Left lung (tissue), 10 donors: ENCODE data around the gene PLA2G4C. TPM values are rescaled to one million over a fixed set of nuclear protein-coding genes. Genes with fewer than 3 reads are reported as not detected.
"Not testable (repeated sequence)": the region's sequence is repeated elsewhere in the genome, so short reads cannot be mapped to it uniquely, and the experiment has no call there.

ENCODE experiments used
- ATAC-seq: fragments of 200-7000 bp; cut with Tn5 transposase; one replicate; pipeline ENCODE4 v1.9.1; 2020; ENCODE audit warnings: moderate library complexity
- DNase-seq, 4 donors: peaks; one replicate each; pipeline ENCODE4 v3.0.0-alpha.2; 2013 to 2020
- H3K27ac ChIP-seq, 2 donors: fragments of 200-600 bp; sonication (generic) in 1 of 2; one replicate each; pipeline versions ENCODE4 v1.5.0 to v1.8.0; 2020 to 2021
- H3K27me3 ChIP-seq, 2 donors: fragments of 200-600 bp; sonication (generic) in 1 of 2; one replicate each; pipeline versions ENCODE4 v1.5.0 to v1.8.0; 2020 to 2021
- H3K36me3 ChIP-seq, 2 donors: fragments of 200-600 bp; sonication (generic) in 1 of 2; one replicate each; pipeline versions ENCODE4 v1.5.0 to v1.8.0; 2020 to 2021
- H3K4me1 ChIP-seq, 2 donors: fragments of 200-600 bp; one replicate each; pipeline ENCODE4 v1.8.0; 2021
- H3K4me3 ChIP-seq, 2 donors: fragments of 200-600 bp; sonication (generic) in 1 of 2; one replicate each; pipeline versions ENCODE4 v1.5.0 to v1.8.0; 2020 to 2021; ENCODE audit warnings: mild to moderate bottlenecking in 1 of 2
- H3K9me3 ChIP-seq, 2 donors: fragments of 200-600 bp; sonication (generic) in 1 of 2; one replicate each; pipeline versions ENCODE4 v1.5.0 to v1.8.0; 2020 to 2021
- CTCF ChIP-seq, 2 donors: fragments of 200-600 bp; sonication (generic) in 1 of 2; IDR thresholded peaks; one replicate each; pipeline versions ENCODE4 v1.5.0 to v1.8.0; 2021; ENCODE audit warnings: antibody characterized with exemption in 2 of 2
- intact Hi-C, 2 donors: fragments of 100-400 bp; cut with DNase I; formaldehyde crosslinking; loops; one replicate each; pipeline versions ENCODE4 v1.11.2 to v1.14.2; 2022
- polyA plus RNA-seq, 6 donors: library from polyadenylated mRNA; unstranded; fragments of 120-200 nt; gene quantifications; one replicate each; pipeline ENCODE4 v1.2.1, GENCODE V29; 2013; ENCODE audit not compliant: insufficient read length in 6 of 6
- total RNA-seq, 2 donors: library from RNA; stranded (reverse); fragmentation: NEBNext Ultra II Directional; extraction: Animal tissue kit (Norgen Biotek cat#: 25700); gene quantifications; one replicate each; pipeline ENCODE4 v1.2.1, GENCODE V29; 2021
- donor health status: DM: no; HTN: yes; CAD: no.
- donor health status: DM: no; HTN: no; CAD: no.

Gene PLA2G4C
- total and polyA plus RNA-seq, 8 donors: 6.6 to 17.3 (median 10.7) TPM

GRCh38 chr19:48094129-48094854 lies 16.3 kb downstream of the PLA2G4C start:
- H3K4me1 ChIP-seq: no peaks in the 10 kb centered on the region
- peaks cover 0 to 5% of the 10 kb centered on the region in 2 donors for H3K9me3 ChIP-seq
- no peak for DNase-seq
- no peak for ATAC-seq
- no peak for TF ChIP-seq CTCF (IDR thresholded peaks at IDR 0.05)
- no peaks in the 10 kb centered on the region for H3K27me3 ChIP-seq
- H3K4me3 ChIP-seq: no peak overlapping the region
- H3K36me3 ChIP-seq: peaks cover 0 to 18% of the 10 kb centered on the region in 2 donors
- intact Hi-C loops: no loop called here
- H3K27ac ChIP-seq: no peak overlapping the region

- intact Hi-C loops, H3K4me3 ChIP-seq, H3K9me3 ChIP-seq, H3K4me1 ChIP-seq, DNase-seq, ATAC-seq, H3K27ac ChIP-seq, H3K27me3 ChIP-seq: not testable (repeated sequence)
- H3K36me3 ChIP-seq: peaks cover 0 to 18% of the 10 kb centered on the region in 2 donors
Measured at GRCh38 chr19:48091111-48091718, 19.4 kb downstream of the PLA2G4C start.

GRCh38 chr19:48090281-48090802 lies 20.3 kb downstream of the PLA2G4C start:
- peaks cover 0 to 17% of the 10 kb centered on the region in 2 donors for H3K36me3 ChIP-seq
- peaks cover 0 to 5% of the 10 kb centered on the region in 2 donors for H3K9me3 ChIP-seq
- intact Hi-C loops: no loop called here
- H3K27ac ChIP-seq: no peak overlapping the region
- H3K4me3 ChIP-seq: no peak overlapping the region
- no peaks in the 10 kb centered on the region for H3K27me3 ChIP-seq
- DNase-seq (no peak), ATAC-seq (no peak)
- no peak for TF ChIP-seq CTCF (IDR thresholded peaks at IDR 0.05)
- no peaks in the 10 kb centered on the region for H3K4me1 ChIP-seq

GRCh38 chr19:48088991-48089390 lies 21.6 kb downstream of the PLA2G4C start:
- H3K4me1 ChIP-seq, DNase-seq, H3K27me3 ChIP-seq, H3K9me3 ChIP-seq, H3K36me3 ChIP-seq, intact Hi-C loops, ATAC-seq, H3K27ac ChIP-seq, H3K4me3 ChIP-seq: not testable (repeated sequence)

- no peak for ATAC-seq
- Histone ChIP-seq H3K4me3 (no peak overlapping the region), H3K36me3 (no peaks in the 10 kb centered on the region)
Measured at GRCh38 chr19:48085904-48086864, 24.4 kb downstream of the PLA2G4C start.

More at GRCh38 chr19:48085904-48086864, 24.4 kb downstream of the PLA2G4C start:
- no peak for DNase-seq
- H3K27ac ChIP-seq: no peak overlapping the region
- no peak for TF ChIP-seq CTCF (IDR thresholded peaks at IDR 0.05)
- no peaks in the 10 kb centered on the region for H3K4me1 ChIP-seq
- no peaks in the 10 kb centered on the region for H3K27me3 ChIP-seq
- no peaks in the 10 kb centered on the region for H3K9me3 ChIP-seq
- intact Hi-C loops: no loop called here
